ENCODE data around the gene PKP4.

- TF ChIP-seq CTCF (IDR thresholded peaks at IDR 0.05 in 2 of 3, conservative IDR thresholded peaks at IDR 0.05 in 1 of 3; ENCODE audit: borderline replicate concordance in 1 of 3, insufficient read depth in 1 of 3, low read depth in 2 of 3, low read length in 2 of 3) (no peak), MAX (IDR thresholded peaks at IDR 0.05) (no peak), EZH2 (IDR thresholded peaks at IDR 0.05) (no peak), POLR2A (IDR thresholded peaks at IDR 0.05; ENCODE audit: borderline replicate concordance, extremely low read depth, insufficient read depth, insufficient read length) (no peak), CEBPB (IDR thresholded peaks at IDR 0.05; ENCODE audit: low read depth) (no peak), REST (IDR thresholded peaks at IDR 0.05; ENCODE audit: low read depth) (no peak), YY1 (IDR thresholded peaks at IDR 0.05; ENCODE audit: extremely low read depth, insufficient replicate concordance, low read depth, low read length) (no peak), SP1 (IDR thresholded peaks at IDR 0.05; ENCODE audit: low read depth) (no peak), POLR2AphosphoS5 (IDR thresholded peaks at IDR 0.05; ENCODE audit: low read depth, low read length) (no peak), TCF7L2 (IDR thresholded peaks at IDR 0.05; ENCODE audit: borderline replicate concordance, extremely low read depth, insufficient read depth, insufficient read length) (no peak), EZH2phosphoT487 (IDR thresholded peaks at IDR 0.05; ENCODE audit: borderline replicate concordance) (no peak), RAD21 (IDR thresholded peaks at IDR 0.05; ENCODE audit: low read depth) (no peak), ZBTB33 (IDR thresholded peaks at IDR 0.05; ENCODE audit: extremely low read depth, insufficient replicate concordance, low read length) (no peak)
Measured at GRCh38 chr2:158659483-158659882, 202.7 kb downstream of the PKP4 start.

Data from HCT116 (cell line).